GM12872 (cell line): ENCODE data around the gene ZDHHC13.

Experiments used
- CTCF ChIP-seq: IDR thresholded peaks from 3 replicates; pipeline ENCODE4 v1.5.1; 2011; ENCODE audit warnings: low read depth, mild to moderate bottlenecking, low read length, moderate library complexity; ENCODE audit not compliant: insufficient read depth

ZDHHC13 gene

GRCh38 chr11:19117760-19118097 lies 761 bp downstream of the ZDHHC13 start:
- TF ChIP-seq CTCF: no peak

DNA sequence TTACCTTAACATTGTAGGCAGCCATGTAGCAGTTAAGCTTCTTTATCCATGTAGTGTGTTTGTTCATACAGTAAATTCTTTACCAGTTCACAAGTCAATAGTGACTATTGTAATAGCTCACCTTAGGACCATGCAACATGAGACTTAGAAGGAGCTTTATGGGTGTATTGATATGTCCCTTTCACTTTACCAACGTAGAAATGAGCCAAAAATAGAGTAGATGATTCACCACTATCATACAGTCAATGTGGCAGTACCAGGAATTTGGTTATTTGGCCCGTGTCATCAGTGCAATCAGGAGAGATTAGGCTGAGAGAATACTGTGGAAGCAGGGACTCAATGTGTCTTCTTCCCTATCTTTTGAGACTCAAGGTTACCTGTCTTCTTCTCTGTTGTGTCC lies 4.7 kb downstream of the ZDHHC13 start:
- no peak for TF ChIP-seq CTCF

DNA sequence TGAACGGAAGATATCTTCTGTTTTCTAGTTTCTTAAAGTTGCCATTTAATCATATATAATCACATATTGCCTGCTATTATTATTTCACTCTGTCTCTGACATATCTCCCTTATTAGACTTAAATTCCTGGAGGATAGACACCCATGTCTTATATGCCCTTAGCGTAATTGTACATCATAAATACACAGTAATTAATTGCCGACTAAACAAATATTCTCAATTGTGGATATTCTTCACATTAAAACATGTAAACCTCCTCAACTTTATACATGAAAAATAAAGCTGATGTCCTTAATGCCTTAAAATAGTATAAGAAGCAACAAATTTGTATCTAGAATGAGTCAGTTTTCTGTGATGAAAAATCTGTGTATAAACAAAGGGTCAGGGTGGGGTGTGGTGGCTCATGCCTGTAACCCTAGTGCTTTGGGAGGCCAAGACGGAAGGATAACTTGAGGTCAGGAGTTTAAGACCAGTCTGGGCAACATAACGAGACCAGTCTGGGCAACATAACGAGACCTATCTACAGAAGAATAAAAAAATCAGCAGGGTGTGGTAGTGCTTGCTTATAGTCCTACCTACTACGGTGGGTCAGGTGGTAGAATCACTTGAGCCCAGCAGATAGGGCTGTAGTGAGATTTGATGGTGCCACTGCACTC lies 6.1 kb downstream of the ZDHHC13 start:
- no peak for TF ChIP-seq CTCF

GRCh38 chr11:19134004-19134403 lies 17.0 kb downstream of the ZDHHC13 start:
- no peak for TF ChIP-seq CTCF

- TF ChIP-seq CTCF: no peak
Measured at GRCh38 chr11:19145319-19145718, 28.4 kb downstream of the ZDHHC13 start.

DNA sequence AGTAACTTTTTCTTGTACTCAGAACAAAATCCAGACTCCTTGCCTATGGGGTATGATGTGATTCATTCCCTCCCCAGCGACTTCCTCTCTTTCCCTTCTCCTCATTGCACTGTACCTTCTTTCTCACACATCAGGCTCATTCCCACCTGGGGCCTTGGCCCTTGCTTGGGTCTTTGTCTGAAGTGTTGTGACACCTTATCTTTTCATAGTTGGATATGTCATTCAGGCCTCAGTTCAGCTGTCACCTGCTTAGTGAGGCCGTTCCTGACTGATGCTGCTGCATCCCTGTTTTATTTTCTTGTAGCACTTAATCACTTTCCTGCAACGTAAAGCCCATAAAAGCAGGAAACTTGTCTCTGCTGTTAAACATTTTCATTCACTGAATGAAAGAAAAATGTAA lies 39.9 kb downstream of the ZDHHC13 start:
- no peak for TF ChIP-seq CTCF

DNA sequence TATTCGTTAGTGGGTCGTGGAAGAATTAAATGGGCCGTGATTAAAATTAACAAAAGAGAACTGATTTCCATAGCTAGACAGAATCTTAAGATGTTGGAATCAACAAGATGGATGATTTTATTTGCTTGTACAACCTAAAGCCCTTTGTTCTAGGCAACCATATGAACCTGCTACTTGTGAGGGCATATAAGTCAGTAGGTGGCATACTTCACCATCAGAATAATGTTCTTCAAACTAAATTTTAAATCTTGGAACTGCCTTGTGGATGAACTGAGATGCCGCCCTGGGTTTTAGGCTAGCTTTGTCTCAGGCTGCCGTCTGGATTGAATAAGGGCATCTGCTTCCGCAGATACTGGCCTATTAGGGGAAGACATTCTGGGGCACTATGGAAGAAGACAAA lies 43.9 kb downstream of the ZDHHC13 start:
- no peak for TF ChIP-seq CTCF

- no peak for TF ChIP-seq CTCF
Measured at GRCh38 chr11:19161651-19162050, 44.7 kb downstream of the ZDHHC13 start.
